SK-N-SH (cell line): Measurements from ENCODE around the gene PTPRD. TPM values are rescaled to one million over a fixed set of nuclear protein-coding genes. Genes with fewer than 3 reads are reported as not detected.

ENCODE experiments used
- CTCF ChIA-PET: fragments of 300-600, 350-600 bp; formaldehyde crosslinking; extraction: SDS; loops from one replicate; lab custom pipeline; 2021; lab: Yijun Ruan, JAX
- POLR2A ChIA-PET: fragments of 350-600 bp; sonication (Branson Sonifier 250); formaldehyde crosslinking; extraction: SDS; loops from one replicate; lab custom pipeline; 2020; ENCODE audit warnings: antibody characterized with exemption, inconsistent platforms; lab: Yijun Ruan, JAX
- DNase-seq: peaks from one replicate; pipeline ENCODE4 v3.0.0; 2012
- H2AFZ ChIP-seq: fragments of 200-600 bp; sonication (generic); 2 replicates; pipeline ENCODE4 v1.8.1; 2016; ENCODE audit warnings: antibody characterized with exemption, mild to moderate bottlenecking, low read depth
- H3F3A ChIP-seq: fragments of 200-600 bp; sonication (generic); replicated peaks from 2 replicates; pipeline ENCODE3; 2016; ENCODE audit warnings: antibody characterized with exemption, mild to moderate bottlenecking; ENCODE audit not compliant: insufficient read depth
- H3K27ac ChIP-seq, 2 experiments: fragments of 200-500 bp in 1 of 2; fragments of 200-600 bp in 1 of 2; sonication (Bioruptor generic) in 1 of 2; sonication (generic), shearing (Covaris generic) in 1 of 2; 2 replicates each; pipeline versions ENCODE4 v1.5.1 to v1.6.1; 2014 to 2016; ENCODE audit warnings: low read depth in 2 of 2, inconsistent platforms in 1 of 2, low read length in 1 of 2, mild to moderate bottlenecking in 1 of 2, mixed read lengths in 1 of 2
- H3K27me3 ChIP-seq: fragments of 200-600 bp; sonication (generic), shearing (Covaris generic); 2 replicates; pipeline ENCODE4 v1.6.1; 2016; ENCODE audit warnings: mixed run types; ENCODE audit not compliant: insufficient read depth
- H3K36me3 ChIP-seq, 2 experiments: fragments of 200-500 bp in 1 of 2; fragments of 200-600 bp in 1 of 2; sonication (Bioruptor generic) in 1 of 2; sonication (generic) in 1 of 2; replicated peaks in 1 of 2; 2 replicates each; pipeline versions ENCODE3 to v1.5.1; 2014 to 2016; ENCODE audit warnings: low read length in 1 of 2, mild to moderate bottlenecking in 1 of 2; ENCODE audit not compliant: insufficient read depth in 2 of 2, control insufficient read depth in 1 of 2
- H3K4me1 ChIP-seq, 2 experiments: fragments of 200-500 bp in 1 of 2; fragments of 200-600 bp in 1 of 2; sonication (Bioruptor generic) in 1 of 2; sonication (generic), shearing (Covaris generic) in 1 of 2; 2 replicates each; pipeline versions ENCODE4 v1.5.1 to v1.6.1; 2014 to 2016; ENCODE audit warnings: low read depth in 1 of 2, low read length in 1 of 2, mixed run types in 1 of 2; ENCODE audit not compliant: insufficient read depth in 2 of 2, control insufficient read depth in 1 of 2
- H3K4me2 ChIP-seq: fragments of 200-600 bp; sonication (generic), shearing (Covaris generic); 2 replicates; pipeline ENCODE4 v1.6.1; 2017; ENCODE audit warnings: mixed run types
- H3K4me3 ChIP-seq, 2 experiments: fragments of 200-500 bp in 1 of 2; fragments of 200-600 bp in 1 of 2; sonication (Bioruptor generic) in 1 of 2; sonication (generic), shearing (Covaris generic) in 1 of 2; 2 replicates each; pipeline versions ENCODE4 v1.5.1 to v1.8.1; 2014 to 2016; ENCODE audit warnings: low read depth in 2 of 2, inconsistent platforms in 1 of 2, low read length in 1 of 2, mild to moderate bottlenecking in 1 of 2, mixed read lengths in 1 of 2, moderate library complexity in 1 of 2
- H3K79me2 ChIP-seq: fragments of 200-600 bp; sonication (generic); 2 replicates; pipeline ENCODE4 v1.8.1; 2017; ENCODE audit warnings: mild to moderate bottlenecking; ENCODE audit not compliant: insufficient read depth
- H3K9ac ChIP-seq: fragments of 200-600 bp; sonication (generic); 2 replicates; pipeline ENCODE4 v1.6.1; 2017; ENCODE audit warnings: mixed run types
- H3K9me2 ChIP-seq: fragments of 200-600 bp; sonication (generic); 2 replicates; pipeline ENCODE4 v1.6.1; 2017; ENCODE audit warnings: mixed run types
- H3K9me3 ChIP-seq: fragments of 200-600 bp; sonication (generic); 2 replicates; pipeline ENCODE4 v1.6.1; 2017; ENCODE audit warnings: mixed run types, mild to moderate bottlenecking, moderate library complexity
- H4K20me1 ChIP-seq: fragments of 200-600 bp; sonication (generic); 2 replicates; pipeline ENCODE4 v1.6.1; 2017; ENCODE audit warnings: mild to moderate bottlenecking, mixed run types; ENCODE audit not compliant: insufficient read depth
- CHD2 ChIP-seq: fragments of 150-350 bp; IDR thresholded peaks from 2 replicates; pipeline ENCODE4 v1.6.1; 2018; ENCODE audit warnings: low read length; ENCODE audit not compliant: partially characterized antibody
- EP300 ChIP-seq, 2 experiments: IDR thresholded peaks; 2 replicates each; pipeline versions ENCODE4 v1.4.0 to v1.6.1; 2012; ENCODE audit warnings: borderline replicate concordance in 1 of 2, low read depth in 1 of 2, low read length in 1 of 2
- EZH2phosphoT487 ChIP-seq: fragments of 200-600 bp; sonication (generic); IDR thresholded peaks from 2 replicates; pipeline ENCODE4 v1.6.1; 2017; ENCODE audit warnings: low read depth, mixed run types, mild to moderate bottlenecking, antibody characterized with exemption, moderate library complexity, borderline replicate concordance
- FOSL2 ChIP-seq: IDR thresholded peaks from 2 replicates; pipeline ENCODE4 v1.4.0; 2012; ENCODE audit warnings: low read depth, mild to moderate bottlenecking, moderate library complexity, borderline replicate concordance
- GABPA ChIP-seq: IDR thresholded peaks from 2 replicates; pipeline ENCODE4 v1.4.0; 2012; ENCODE audit warnings: low read depth, mild to moderate bottlenecking
- GATA2 ChIP-seq: sonication (generic); formaldehyde crosslinking; IDR thresholded peaks from 2 replicates; pipeline ENCODE4 v1.5.0; 2020; ENCODE audit warnings: mild to moderate bottlenecking, missing genetic modification reagents
- NFIC ChIP-seq: IDR thresholded peaks from 2 replicates; pipeline ENCODE4 v1.4.0; 2012; ENCODE audit warnings: borderline replicate concordance
- TCF12 ChIP-seq: IDR thresholded peaks from 2 replicates; pipeline ENCODE4 v1.4.0; 2012
- TEAD4 ChIP-seq: IDR thresholded peaks from 2 replicates; pipeline ENCODE4 v1.4.0; 2012; ENCODE audit warnings: mild to moderate bottlenecking, borderline replicate concordance; ENCODE audit not compliant: insufficient read depth
- YY1 ChIP-seq: IDR thresholded peaks from 2 replicates; pipeline ENCODE4 v1.4.0; 2012; ENCODE audit warnings: low read depth, mild to moderate bottlenecking
- WGBS: methylation state at CpG from one replicate; pipeline ENCODE4 v1.1.6; 2017; ENCODE audit warnings: low lambda C conversion rate; 5-methylcytosine and 5-hydroxymethylcytosine counted together
- polyA plus RNA-seq, 3 experiments: library from polyadenylated mRNA; depleted of rRNA; stranded (reverse); fragments of >200 nt; gene quantifications; 2 replicates each; pipeline ENCODE4 v1.2.3, GENCODE V29; 2012
- TF ChIP-seq, protein P1 (sequence below): IDR thresholded peaks from 2 replicates; pipeline ENCODE4; 2012
- TF ChIP-seq, protein P2 (sequence below): fragments of 150-350 bp; IDR thresholded peaks from 2 replicates; pipeline ENCODE4 v1.6.1; 2017; ENCODE audit warnings: antibody characterized with exemption, low read length, low read depth, borderline replicate concordance
- TF ChIP-seq, protein P3 (sequence below): fragments of 200-600 bp; sonication (generic); IDR thresholded peaks from 2 replicates; pipeline ENCODE4 v1.6.1; 2017; ENCODE audit warnings: antibody characterized with exemption, mild to moderate bottlenecking, moderate library complexity
- TF ChIP-seq, protein P4 (sequence below): IDR thresholded peaks from 2 replicates; pipeline ENCODE4 v1.6.1; 2012; ENCODE audit warnings: mild to moderate bottlenecking, low read depth, low read length, moderate library complexity
- TF ChIP-seq, protein P5 (sequence below): IDR thresholded peaks from 2 replicates; pipeline ENCODE4 v1.4.0; 2012; ENCODE audit warnings: low read depth

The PTPRD gene
- polyA plus RNA-seq, 1 of the 3 experiments (the other 2 are of a cell fraction): 0.15 TPM

DNA sequence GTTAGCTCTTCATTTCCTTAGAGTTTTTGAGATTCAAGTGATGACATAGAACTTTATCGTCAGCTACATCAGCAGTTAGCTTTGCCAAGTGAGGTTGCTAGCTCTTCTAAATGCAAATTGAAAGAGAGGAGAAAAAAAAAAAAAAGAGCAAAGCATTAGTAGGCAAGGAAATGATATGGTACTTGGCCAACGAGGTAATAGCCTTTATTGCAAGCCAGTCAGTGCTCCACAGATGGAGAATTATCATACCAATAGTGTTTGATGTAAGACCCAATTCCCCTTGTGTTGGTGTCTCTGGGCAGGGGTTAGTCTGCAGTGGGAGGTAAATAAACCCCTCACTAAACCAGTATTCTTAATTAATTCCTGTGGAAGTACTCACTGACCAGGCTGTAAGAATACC lies 992.1 kb downstream of the PTPRD start:
- no peaks in the 10 kb centered on the region for H3K36me3 ChIP-seq
- H3K9me3 ChIP-seq: no peaks in the 10 kb centered on the region
- no peaks in the 10 kb centered on the region for H3K79me2 ChIP-seq
- H4K20me1 ChIP-seq: no peaks in the 10 kb centered on the region
- no peak overlapping the region for H2AFZ ChIP-seq
- no peak overlapping the region for H3K9ac ChIP-seq
- WGBS: 40% methylated on average over 2 of the region's 2 CpGs
- no peak overlapping the region for H3K4me3 ChIP-seq
- no peaks in the 10 kb centered on the region for H3K9me2 ChIP-seq
- H3K4me1 ChIP-seq: no peaks in the 10 kb centered on the region
- no peak for TF ChIP-seq CHD2
- no peak for TF ChIP-seq EP300 (IDR thresholded peaks at IDR 0.05; ENCODE audit: borderline replicate concordance in 1 of 2, low read depth in 1 of 2, low read length in 1 of 2)
- no peak for TF ChIP-seq FOSL2
- no peak for TF ChIP-seq YY1
- TF ChIP-seq GATA2: no peak
- TF ChIP-seq, protein P1, sequence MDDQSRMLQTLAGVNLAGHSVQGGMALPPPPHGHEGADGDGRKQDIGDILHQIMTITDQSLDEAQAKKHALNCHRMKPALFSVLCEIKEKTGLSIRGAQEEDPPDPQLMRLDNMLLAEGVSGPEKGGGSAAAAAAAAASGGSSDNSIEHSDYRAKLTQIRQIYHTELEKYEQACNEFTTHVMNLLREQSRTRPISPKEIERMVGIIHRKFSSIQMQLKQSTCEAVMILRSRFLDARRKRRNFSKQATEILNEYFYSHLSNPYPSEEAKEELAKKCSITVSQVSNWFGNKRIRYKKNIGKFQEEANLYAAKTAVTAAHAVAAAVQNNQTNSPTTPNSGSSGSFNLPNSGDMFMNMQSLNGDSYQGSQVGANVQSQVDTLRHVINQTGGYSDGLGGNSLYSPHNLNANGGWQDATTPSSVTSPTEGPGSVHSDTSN: no peak
- TF ChIP-seq, protein P2, sequence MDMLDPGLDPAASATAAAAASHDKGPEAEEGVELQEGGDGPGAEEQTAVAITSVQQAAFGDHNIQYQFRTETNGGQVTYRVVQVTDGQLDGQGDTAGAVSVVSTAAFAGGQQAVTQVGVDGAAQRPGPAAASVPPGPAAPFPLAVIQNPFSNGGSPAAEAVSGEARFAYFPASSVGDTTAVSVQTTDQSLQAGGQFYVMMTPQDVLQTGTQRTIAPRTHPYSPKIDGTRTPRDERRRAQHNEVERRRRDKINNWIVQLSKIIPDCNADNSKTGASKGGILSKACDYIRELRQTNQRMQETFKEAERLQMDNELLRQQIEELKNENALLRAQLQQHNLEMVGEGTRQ: no peak
- TF ChIP-seq, protein P3, sequence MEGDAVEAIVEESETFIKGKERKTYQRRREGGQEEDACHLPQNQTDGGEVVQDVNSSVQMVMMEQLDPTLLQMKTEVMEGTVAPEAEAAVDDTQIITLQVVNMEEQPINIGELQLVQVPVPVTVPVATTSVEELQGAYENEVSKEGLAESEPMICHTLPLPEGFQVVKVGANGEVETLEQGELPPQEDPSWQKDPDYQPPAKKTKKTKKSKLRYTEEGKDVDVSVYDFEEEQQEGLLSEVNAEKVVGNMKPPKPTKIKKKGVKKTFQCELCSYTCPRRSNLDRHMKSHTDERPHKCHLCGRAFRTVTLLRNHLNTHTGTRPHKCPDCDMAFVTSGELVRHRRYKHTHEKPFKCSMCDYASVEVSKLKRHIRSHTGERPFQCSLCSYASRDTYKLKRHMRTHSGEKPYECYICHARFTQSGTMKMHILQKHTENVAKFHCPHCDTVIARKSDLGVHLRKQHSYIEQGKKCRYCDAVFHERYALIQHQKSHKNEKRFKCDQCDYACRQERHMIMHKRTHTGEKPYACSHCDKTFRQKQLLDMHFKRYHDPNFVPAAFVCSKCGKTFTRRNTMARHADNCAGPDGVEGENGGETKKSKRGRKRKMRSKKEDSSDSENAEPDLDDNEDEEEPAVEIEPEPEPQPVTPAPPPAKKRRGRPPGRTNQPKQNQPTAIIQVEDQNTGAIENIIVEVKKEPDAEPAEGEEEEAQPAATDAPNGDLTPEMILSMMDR: no peak
- CTCF ChIA-PET: interaction anchor here (1.2 kb wide), 1 partner anchor 169 kb away, joined by 5 read pairs; no protein-coding TSS in a partner anchor
- H3K27ac ChIP-seq: no peak overlapping the region
- no peaks in the 10 kb centered on the region for H3F3A ChIP-seq
- DNase-seq: no peak
- H3K27me3 ChIP-seq: no peaks in the 10 kb centered on the region
- POLR2A ChIA-PET: no interaction called here
- H3K4me2 ChIP-seq: no peak overlapping the region

DNA sequence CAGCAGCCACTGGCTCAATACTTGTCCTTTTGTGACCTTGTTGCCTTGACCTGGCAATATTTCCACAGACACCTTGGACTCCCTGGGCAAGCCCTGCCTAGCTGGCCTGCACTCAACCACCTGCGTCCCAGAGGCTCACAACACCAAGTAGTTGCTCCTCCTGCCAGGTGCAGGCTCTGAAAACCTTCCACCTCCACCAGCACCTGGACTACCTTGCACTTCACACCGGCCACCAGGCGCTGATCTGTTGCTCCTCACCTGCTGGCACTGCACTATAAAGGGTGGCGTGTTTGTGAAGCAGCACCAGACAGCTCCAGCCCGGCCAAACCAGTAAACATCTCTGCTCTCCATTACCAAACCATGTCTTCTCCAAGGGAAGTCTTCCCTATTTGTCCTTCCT lies 997.7 kb downstream of the PTPRD start:
- H4K20me1 ChIP-seq: no peaks in the 10 kb centered on the region
- H3K9ac ChIP-seq: no peak overlapping the region
- no peaks in the 10 kb centered on the region for H3K9me3 ChIP-seq
- ChIA-PET CTCF (interaction anchor here (0.6 to 2.1 kb wide), 4 partner anchors 9 to 328 kb away, joined by 3 to 5 read pairs (median 4); no protein-coding TSS in a partner anchor), POLR2A (no interaction called here)
- H3K4me1 ChIP-seq: peaks cover 0 to 4% of the 10 kb centered on the region in 2 experiments; a peak in 2 of 4 replicates
- H3K27me3 ChIP-seq: no peaks in the 10 kb centered on the region
- H3K36me3 ChIP-seq: no peaks in the 10 kb centered on the region
- 44% methylated on average over 5 of the region's 5 CpGs for WGBS
- DNase-seq: no peak
- no peak overlapping the region for H3K4me2 ChIP-seq
- no peak overlapping the region for H3K27ac ChIP-seq
- no peaks in the 10 kb centered on the region for H3F3A ChIP-seq
- H3K9me2 ChIP-seq: no peaks in the 10 kb centered on the region
- no peak overlapping the region for H2AFZ ChIP-seq
- H3K4me3 ChIP-seq: no peak overlapping the region
- H3K79me2 ChIP-seq: no peaks in the 10 kb centered on the region
- TF ChIP-seq GABPA (no peak), EZH2phosphoT487 (no peak), TEAD4 (no peak), FOSL2 (no peak), TCF12 (no peak), NFIC (no peak)
- TF ChIP-seq, protein P4, sequence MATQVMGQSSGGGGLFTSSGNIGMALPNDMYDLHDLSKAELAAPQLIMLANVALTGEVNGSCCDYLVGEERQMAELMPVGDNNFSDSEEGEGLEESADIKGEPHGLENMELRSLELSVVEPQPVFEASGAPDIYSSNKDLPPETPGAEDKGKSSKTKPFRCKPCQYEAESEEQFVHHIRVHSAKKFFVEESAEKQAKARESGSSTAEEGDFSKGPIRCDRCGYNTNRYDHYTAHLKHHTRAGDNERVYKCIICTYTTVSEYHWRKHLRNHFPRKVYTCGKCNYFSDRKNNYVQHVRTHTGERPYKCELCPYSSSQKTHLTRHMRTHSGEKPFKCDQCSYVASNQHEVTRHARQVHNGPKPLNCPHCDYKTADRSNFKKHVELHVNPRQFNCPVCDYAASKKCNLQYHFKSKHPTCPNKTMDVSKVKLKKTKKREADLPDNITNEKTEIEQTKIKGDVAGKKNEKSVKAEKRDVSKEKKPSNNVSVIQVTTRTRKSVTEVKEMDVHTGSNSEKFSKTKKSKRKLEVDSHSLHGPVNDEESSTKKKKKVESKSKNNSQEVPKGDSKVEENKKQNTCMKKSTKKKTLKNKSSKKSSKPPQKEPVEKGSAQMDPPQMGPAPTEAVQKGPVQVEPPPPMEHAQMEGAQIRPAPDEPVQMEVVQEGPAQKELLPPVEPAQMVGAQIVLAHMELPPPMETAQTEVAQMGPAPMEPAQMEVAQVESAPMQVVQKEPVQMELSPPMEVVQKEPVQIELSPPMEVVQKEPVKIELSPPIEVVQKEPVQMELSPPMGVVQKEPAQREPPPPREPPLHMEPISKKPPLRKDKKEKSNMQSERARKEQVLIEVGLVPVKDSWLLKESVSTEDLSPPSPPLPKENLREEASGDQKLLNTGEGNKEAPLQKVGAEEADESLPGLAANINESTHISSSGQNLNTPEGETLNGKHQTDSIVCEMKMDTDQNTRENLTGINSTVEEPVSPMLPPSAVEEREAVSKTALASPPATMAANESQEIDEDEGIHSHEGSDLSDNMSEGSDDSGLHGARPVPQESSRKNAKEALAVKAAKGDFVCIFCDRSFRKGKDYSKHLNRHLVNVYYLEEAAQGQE: no peak
- TF ChIP-seq, protein P5, sequence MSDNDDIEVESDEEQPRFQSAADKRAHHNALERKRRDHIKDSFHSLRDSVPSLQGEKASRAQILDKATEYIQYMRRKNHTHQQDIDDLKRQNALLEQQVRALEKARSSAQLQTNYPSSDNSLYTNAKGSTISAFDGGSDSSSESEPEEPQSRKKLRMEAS: no peak
- TF ChIP-seq, protein P1: no peak
- TF ChIP-seq, protein P3: no peak
